Testis (tissue), 3 donors: ENCODE data around the gene LTBP1. TPM values are rescaled to one million over a fixed set of nuclear protein-coding genes. Genes with fewer than 3 reads are reported as not detected.

Source experiments
- DNase-seq: peaks from one replicate; pipeline ENCODE4 v3.0.0-alpha.2; 2019
- H3K27ac ChIP-seq, 2 donors: fragments of 200-600 bp; sonication (generic); one replicate each; pipeline ENCODE4 v1.5.1; 2019
- H3K27me3 ChIP-seq: fragments of 200-600 bp; sonication (generic); one replicate; pipeline ENCODE4 v1.5.1; 2019
- H3K36me3 ChIP-seq: fragments of 200-600 bp; sonication (generic); one replicate; pipeline ENCODE4 v1.5.1; 2017; ENCODE audit warnings: low read depth; ENCODE audit errors: missing control alignments
- H3K4me1 ChIP-seq: fragments of 200-600 bp; sonication (generic); one replicate; pipeline ENCODE4 v1.5.1; 2019
- H3K4me3 ChIP-seq, 2 donors: fragments of 200-600 bp; sonication (generic); one replicate each; pipeline ENCODE4 v1.5.1; 2017 to 2019
- H3K9me3 ChIP-seq: fragments of 200-600 bp; sonication (generic); one replicate; pipeline ENCODE4 v1.5.1; 2017
- CTCF ChIP-seq, 3 experiments: fragments of 450-650 bp in 2 of 3; fragments of 200-600 bp in 1 of 3; sonication (generic) in 1 of 3; IDR thresholded peaks; one replicate each; pipeline ENCODE4 v1.5.1; 2016 to 2019; ENCODE audit warnings: antibody characterized with exemption in 3 of 3, mild to moderate bottlenecking in 2 of 3, moderate library complexity in 1 of 3
- POLR2A ChIP-seq: fragments of 450-650 bp; IDR thresholded peaks from one replicate; pipeline ENCODE4 v1.6.1; 2017; ENCODE audit warnings: antibody characterized with exemption, mild to moderate bottlenecking, moderate library complexity
- WGBS, 2 donors: methylation state at CpG; one replicate each; pipeline ENCODE4 v1.1.5; 2018; 5-methylcytosine and 5-hydroxymethylcytosine counted together
- intact Hi-C: fragments of 100-400 bp; cut with DNase I; formaldehyde crosslinking; loops from one replicate; pipeline ENCODE4 v1.15.1; 2023; ENCODE audit warnings: low total_unique reads
- polyA plus RNA-seq: library from polyadenylated mRNA; stranded (reverse); fragments of 350-450 nt; fragmentation: Illumina TruSeq; extraction: RNeasy Lipid Tissue Mini Kit (QIAGEN cat#74804); gene quantifications from one replicate; pipeline ENCODE4 v1.2.3, GENCODE V29; 2014; ENCODE audit warnings: low read depth, low replicate concordance; ENCODE audit not compliant: insufficient read depth
- total RNA-seq, 2 donors: library from RNA; depleted of rRNA; stranded (reverse); fragments of >200 nt; gene quantifications; one replicate each; pipeline ENCODE4 v1.2.3, GENCODE V29; 2016

LTBP1 gene
- total and polyA plus RNA-seq, 3 donors from 2014 or later, result 39.6 to 51.5 (median 44.0) TPM

DNA sequence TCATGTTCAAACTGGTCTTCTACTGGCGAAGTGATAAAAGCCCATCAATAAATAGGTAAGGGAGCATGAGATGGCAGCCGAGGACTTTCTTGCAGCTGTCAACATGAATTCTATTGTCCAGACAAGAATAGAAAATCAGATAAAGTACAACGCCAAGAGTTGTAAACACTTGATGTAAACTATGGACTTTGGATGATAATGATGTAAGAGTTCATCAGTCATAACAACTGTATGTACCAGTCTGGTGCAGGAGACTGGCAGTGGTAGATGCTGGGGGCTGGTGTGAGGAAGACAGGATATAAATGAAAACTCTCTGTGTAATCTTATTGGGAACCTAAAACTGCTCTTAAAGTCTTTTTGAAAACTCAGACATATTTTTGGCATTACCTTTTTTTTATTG, 373.8 kb downstream of the LTBP1 start:
- WGBS, 2 donors, result 88 to 90% methylated on average over 3 of the region's 3 CpGs
- TF ChIP-seq CTCF (IDR thresholded peaks at IDR 0.05) (no peak), POLR2A (no peak)
- Histone ChIP-seq H3K4me1 (peaks cover 9% of the 10 kb centered on the region), H3K36me3 (no peaks in the 10 kb centered on the region), H3K27me3 (no peaks in the 10 kb centered on the region), H3K9me3 (no peaks in the 10 kb centered on the region), H3K27ac (no peak overlapping the region), H3K4me3 (no peak overlapping the region)
- intact Hi-C loops, result no loop called here
- no peak for DNase-seq

- Histone ChIP-seq H3K4me1 (peaks cover 9% of the 10 kb centered on the region), H3K27me3 (no peaks in the 10 kb centered on the region), H3K36me3 (no peaks in the 10 kb centered on the region), H3K9me3 (no peaks in the 10 kb centered on the region), H3K27ac (peak overlapping the region in 1 of 2 donors; percentile 26), H3K4me3 (no peak overlapping the region)
- 78 to 88% methylated on average over 8 of the region's 8 CpGs for WGBS, 2 donors
- TF ChIP-seq POLR2A (no peak), CTCF (IDR thresholded peaks at IDR 0.05) (no peak)
- no peak for DNase-seq
- intact Hi-C loops, result no loop called here
Observed at GRCh38 chr2:33321236-33321771, 374.6 kb downstream of the LTBP1 start.

DNA sequence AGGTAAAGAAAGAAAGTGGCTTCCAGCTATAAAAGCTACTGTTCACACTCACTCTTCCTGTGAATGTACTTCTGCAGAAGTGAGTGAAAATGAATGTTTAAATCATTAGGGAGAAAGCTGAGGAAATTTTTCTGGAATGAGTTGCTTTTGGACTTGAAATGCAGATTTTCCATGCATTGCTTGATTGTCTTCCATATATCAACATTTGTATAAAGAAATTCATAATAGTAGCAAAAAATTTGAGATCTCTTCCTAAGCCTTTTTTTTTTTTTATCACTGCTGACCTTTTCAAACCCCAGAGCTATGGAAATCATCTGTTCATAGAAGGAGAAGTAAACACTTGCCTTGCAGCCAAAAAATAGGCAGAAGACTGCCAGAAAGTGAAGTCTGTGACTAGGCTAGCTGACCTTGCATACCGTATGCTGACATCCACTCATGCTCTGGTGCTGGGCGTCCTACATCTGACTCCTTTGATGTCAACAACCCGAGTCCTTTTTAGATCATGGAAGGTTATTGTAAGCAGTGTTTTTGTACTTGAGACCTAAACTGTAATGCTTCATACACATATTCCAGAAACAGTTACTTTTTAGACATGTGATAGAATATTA, 375.2 kb downstream of the LTBP1 start:
- peaks cover 9% of the 10 kb centered on the region for H3K4me1 ChIP-seq
- intact Hi-C loops, result no loop called here
- peak; percentile 61 for DNase-seq

GRCh38 chr2:33322612-33323011, 375.9 kb downstream of the LTBP1 start:
- Histone ChIP-seq H3K27ac (peak overlapping the region in 1 of 2 donors; percentile 26), H3K9me3 (no peaks in the 10 kb centered on the region), H3K27me3 (no peaks in the 10 kb centered on the region), H3K4me1 (peaks cover 9% of the 10 kb centered on the region), H3K36me3 (no peaks in the 10 kb centered on the region), H3K4me3 (no peak overlapping the region)
- intact Hi-C loops, result no loop called here
- TF ChIP-seq POLR2A (no peak), CTCF (IDR thresholded peaks at IDR 0.05) (no peak)
- no peak for DNase-seq
- WGBS, 2 donors, result 76 to 80% methylated on average over 6 of the region's 6 CpGs

More for the DNA sequence above, 375.2 kb downstream of the LTBP1 start:
- TF ChIP-seq CTCF (IDR thresholded peaks at IDR 0.05) (no peak), POLR2A (no peak)
- Histone ChIP-seq H3K36me3 (no peaks in the 10 kb centered on the region), H3K27me3 (no peaks in the 10 kb centered on the region), H3K27ac (peak overlapping the region in 1 of 2 donors; percentile 26), H3K9me3 (no peaks in the 10 kb centered on the region), H3K4me3 (no peak overlapping the region)
- WGBS, 2 donors, result 32 to 47% methylated on average over 3 of the region's 3 CpGs

DNA sequence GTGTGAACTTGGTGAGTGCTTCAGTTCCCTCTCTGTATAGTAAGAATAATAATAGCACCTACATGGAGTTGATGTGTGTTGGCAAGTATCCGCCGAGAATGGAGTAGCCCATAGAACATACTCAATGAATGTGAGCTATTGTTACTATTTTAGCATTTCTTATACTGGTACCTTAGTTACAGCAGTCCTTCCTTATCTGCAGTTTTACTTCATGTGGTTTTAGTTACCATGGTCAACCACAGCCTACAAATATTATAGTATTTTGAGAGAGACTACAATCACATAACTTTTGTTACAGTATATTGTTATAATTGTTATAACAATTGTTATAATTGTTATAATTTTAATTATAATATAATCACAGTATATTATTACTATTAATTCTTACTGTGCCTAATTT, 377.2 kb downstream of the LTBP1 start:
- TF ChIP-seq CTCF (IDR thresholded peaks at IDR 0.05) (no peak), POLR2A (no peak)
- H3K4me1 ChIP-seq, result peaks cover 9% of the 10 kb centered on the region
- WGBS, 2 donors, result 95 to 98% methylated on average over 2 of the region's 2 CpGs
- H3K9me3 ChIP-seq, result no peaks in the 10 kb centered on the region
- H3K27ac ChIP-seq, result no peak overlapping the region
- no peaks in the 10 kb centered on the region for H3K36me3 ChIP-seq
- intact Hi-C loops, result no loop called here
- DNase-seq, result no peak
- no peak overlapping the region for H3K4me3 ChIP-seq
- H3K27me3 ChIP-seq, result no peaks in the 10 kb centered on the region
